Subcutaneous adipose tissue (tissue), 4 donors: ENCODE results near the gene KLHDC9. TPM values are rescaled to one million over a fixed set of nuclear protein-coding genes. Genes with fewer than 3 reads are reported as not detected.

Source experiments
- total RNA-seq, 4 donors: library from RNA; depleted of rRNA; stranded (reverse); fragments of >200 nt; gene quantifications; one replicate each; pipeline ENCODE4 v1.1.0, GENCODE V29; 2016
- TF ChIP-seq, protein P1 (sequence below): fragments of 450-650 bp; IDR thresholded peaks from one replicate; pipeline ENCODE4 v1.5.1; 2016; ENCODE audit warnings: low read depth, mild to moderate bottlenecking, control low read depth, antibody characterized with exemption, moderate library complexity

The KLHDC9 gene
- total RNA-seq, 4 donors from 2014 or later: 0.68 to 4.8 (median 1.7) TPM; not detected in 1

DNA sequence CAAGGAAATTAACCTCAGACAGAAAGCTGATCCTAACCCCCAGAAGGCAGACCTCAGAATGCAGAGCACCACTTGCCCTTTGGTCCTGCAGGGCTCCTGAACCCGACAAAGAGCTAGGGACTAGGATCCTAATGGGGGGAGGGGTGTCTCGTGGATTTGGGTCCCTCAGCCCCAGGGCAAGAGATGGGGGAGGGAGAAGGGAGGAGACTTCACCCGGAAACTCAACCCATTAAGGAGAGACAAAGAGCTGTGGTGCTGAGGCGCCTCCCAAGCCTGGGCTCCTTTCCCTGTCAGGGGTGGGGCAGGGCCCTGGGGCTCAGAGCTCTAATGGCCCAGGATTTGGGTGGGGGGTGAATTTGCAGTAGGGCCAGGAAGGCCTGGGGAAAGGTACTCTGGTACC, 11.7 kb upstream of the KLHDC9 start:
- TF ChIP-seq, protein P1, sequence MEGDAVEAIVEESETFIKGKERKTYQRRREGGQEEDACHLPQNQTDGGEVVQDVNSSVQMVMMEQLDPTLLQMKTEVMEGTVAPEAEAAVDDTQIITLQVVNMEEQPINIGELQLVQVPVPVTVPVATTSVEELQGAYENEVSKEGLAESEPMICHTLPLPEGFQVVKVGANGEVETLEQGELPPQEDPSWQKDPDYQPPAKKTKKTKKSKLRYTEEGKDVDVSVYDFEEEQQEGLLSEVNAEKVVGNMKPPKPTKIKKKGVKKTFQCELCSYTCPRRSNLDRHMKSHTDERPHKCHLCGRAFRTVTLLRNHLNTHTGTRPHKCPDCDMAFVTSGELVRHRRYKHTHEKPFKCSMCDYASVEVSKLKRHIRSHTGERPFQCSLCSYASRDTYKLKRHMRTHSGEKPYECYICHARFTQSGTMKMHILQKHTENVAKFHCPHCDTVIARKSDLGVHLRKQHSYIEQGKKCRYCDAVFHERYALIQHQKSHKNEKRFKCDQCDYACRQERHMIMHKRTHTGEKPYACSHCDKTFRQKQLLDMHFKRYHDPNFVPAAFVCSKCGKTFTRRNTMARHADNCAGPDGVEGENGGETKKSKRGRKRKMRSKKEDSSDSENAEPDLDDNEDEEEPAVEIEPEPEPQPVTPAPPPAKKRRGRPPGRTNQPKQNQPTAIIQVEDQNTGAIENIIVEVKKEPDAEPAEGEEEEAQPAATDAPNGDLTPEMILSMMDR: no peak

DNA sequence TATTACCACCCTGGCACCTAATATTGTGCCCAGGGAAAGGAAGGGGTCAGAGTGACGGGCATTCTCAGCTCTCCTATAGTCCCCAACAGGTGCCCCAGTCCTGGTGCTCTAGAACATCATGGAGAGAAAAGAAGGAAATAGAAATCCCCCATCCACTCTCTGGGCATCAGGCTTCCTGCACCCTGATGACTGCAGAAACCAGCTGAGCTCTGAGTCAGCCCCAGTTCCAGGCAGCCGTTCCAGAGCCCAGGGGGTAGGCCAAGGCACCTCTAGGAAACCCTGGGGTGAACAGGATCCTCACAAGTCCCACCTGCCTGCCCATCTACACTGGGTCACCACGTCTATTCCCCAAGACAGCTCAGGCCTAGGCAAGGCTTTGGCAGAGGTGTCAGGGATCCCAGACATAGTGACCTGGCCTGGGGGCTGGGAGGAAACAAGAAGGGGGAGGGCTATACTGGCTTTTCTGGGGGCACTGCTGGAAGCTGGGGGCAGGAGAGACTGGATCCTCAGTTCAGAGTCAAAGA, 9.5 kb upstream of the KLHDC9 start:
- TF ChIP-seq, protein P1: no peak

DNA sequence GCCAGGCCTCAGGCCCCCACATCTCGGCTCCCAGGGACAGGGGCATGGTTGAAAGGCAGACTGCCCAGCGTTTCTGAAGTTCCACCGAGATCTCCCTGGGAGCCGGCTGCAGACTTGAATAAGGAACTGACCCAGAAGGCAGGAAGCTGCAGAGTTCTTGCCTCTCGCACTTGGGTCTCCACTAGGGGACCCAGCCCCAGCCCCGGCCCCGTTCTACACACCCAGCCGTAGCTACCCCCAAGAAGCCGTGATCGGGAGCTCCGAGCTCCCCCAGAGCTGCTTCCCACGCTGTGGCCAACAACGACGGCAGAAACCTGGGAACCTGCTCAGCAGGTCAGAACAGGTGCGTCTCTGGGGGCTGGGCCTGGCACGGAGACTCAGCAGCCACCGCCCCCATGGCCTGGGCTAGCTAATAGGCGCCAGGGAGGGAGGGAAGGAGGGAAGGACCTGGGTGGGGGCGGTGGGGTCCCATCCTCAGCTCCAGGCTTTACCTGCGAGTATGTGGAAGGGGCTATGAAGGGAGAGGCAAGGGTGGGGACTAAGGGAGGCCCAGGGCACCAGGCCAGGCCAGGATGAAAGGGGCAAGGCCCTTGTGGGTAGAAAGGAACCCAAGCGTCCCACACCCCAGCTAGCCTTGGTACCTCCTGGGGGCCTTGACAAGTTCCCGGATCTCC, 8.8 kb upstream of the KLHDC9 start, which contains the start of gene NECTIN4:
TSS of gene NECTIN4 (minus strand) at position 308 of the 674 bp plus-strand sequence. CDS start at position 46, 262 bp downstream.
- TF ChIP-seq, protein P1: no peak

DNA sequence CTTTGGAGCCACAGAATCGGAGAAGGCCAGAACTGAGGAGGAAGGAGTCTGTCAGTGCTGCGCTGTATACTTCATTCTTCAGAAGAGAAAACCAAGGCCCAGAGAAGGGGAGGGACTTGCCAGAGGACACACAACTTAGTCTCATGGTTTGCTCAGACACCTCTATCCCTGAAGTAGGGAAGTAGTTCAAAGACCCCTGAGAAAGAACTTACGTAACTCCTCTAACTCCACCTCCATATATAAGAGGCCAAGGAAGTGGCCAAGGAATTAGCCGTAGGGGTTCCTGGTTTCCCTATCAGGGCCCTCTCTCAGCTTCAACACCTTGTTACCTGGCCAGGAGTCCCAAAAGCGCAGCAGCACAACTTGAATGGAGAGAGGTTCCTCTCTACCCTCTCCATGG, 8.2 kb upstream of the KLHDC9 start:
- TF ChIP-seq, protein P1: no peak

DNA sequence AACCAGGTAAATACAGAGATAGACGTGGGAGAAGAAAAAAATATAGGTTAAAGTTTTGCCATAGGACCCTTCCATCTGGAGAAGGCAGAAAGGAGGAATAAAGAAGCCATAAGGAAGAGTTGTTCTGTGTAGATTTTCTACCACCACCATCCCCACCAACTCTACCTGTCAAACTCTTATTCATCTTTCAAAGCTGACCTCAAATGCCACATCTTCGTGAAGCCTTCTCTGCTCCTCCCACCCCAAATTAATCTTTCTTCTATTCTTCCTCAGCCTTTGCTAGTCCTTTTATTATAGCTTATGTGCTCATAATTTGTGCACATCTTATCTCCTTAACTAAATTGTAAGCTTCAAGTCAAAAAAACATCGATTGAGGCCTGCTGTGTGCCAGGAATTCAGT, 7.5 kb upstream of the KLHDC9 start:
- TF ChIP-seq, protein P1: no peak

DNA sequence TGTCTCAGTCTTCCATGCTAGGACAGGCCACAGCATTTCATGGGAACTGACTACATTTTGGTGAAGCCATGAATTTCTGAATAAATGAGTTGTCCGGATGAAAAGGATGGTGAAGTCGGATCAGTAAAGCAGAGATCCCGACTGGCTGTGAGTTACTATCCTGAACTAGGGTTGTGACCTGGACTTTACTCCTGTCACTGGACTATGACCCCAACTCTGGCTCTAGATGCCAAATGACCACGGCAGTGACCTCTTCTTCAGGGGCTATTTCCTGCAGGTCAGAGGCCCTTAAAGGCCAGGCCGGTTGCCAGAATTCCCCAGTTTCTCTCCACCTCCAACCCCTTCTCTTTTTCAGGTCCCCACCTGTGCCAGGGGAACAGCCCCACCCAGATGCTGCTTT, 7.1 kb upstream of the KLHDC9 start:
- TF ChIP-seq, protein P1: no peak

DNA sequence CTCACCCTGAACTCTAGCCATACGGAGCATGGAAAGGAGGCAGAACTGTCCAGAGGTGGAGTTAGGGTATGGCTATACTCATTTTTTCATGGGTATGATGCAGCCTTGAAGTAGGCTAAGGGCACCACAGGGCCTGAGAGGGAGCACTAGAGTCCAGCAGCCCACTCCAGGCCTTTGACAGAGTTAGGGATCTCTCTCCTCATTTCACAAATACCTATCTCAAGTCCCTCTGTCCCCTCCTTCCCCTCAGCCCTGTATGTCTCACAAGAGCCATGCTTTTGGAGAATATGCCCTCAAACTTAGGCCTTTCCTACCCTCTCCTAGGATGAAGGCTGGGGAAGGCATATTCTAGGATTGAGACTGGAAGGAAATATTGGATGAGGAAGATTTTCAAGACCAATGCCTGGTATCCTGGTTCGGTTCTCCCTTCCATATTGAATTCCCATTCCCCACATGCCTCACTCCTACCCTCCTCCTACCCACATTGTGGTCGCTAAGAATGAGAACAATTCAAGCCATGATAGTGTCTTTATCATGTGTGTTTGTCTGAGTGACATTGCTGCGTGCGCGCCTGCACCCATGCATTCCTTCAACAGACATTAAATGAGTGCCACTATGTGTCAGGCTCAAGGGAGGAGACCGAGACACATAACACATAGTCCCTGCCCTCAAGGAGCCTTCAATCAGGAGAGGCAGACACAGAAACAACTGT, 6.2 kb upstream of the KLHDC9 start:
- TF ChIP-seq, protein P1: no peak
